Right lobe of liver (tissue), 6 donors: ENCODE results near the gene LDB3. TPM values are rescaled to one million over a fixed set of nuclear protein-coding genes. Genes with fewer than 3 reads are reported as not detected.

Experiments used
- ATAC-seq, 4 donors: fragments of 200-7000 bp; cut with Tn5 transposase; one replicate each; pipeline ENCODE4 v1.9.1; 2020; ENCODE audit warnings: mild to moderate bottlenecking in 4 of 4, moderate library complexity in 4 of 4
- DNase-seq, 3 donors: peaks; one replicate each; pipeline ENCODE4 v3.0.0-alpha.2; 2020
- H3K27ac ChIP-seq, 3 donors: fragments of 200-600 bp; one replicate each; pipeline ENCODE4 v1.8.0; 2022
- H3K27me3 ChIP-seq, 2 donors: fragments of 200-600 bp; one replicate each; pipeline ENCODE4 v1.8.0; 2022
- H3K36me3 ChIP-seq, 4 donors: fragments of 200-600 bp; sonication (generic) in 1 of 4; one replicate each; pipeline versions ENCODE4 v1.5.1 to v1.8.0; 2017 to 2022; ENCODE audit warnings: control low read depth in 1 of 4
- H3K4me1 ChIP-seq, 4 donors: fragments of 200-600 bp; sonication (generic) in 1 of 4; one replicate each; pipeline versions ENCODE4 v1.5.1 to v1.8.0; 2017 to 2022; ENCODE audit warnings: control low read depth in 1 of 4
- H3K4me3 ChIP-seq, 3 donors: fragments of 200-600 bp; one replicate each; pipeline ENCODE4 v1.8.0; 2022
- H3K9me3 ChIP-seq, 4 donors: fragments of 200-600 bp; sonication (generic) in 1 of 4; one replicate each; pipeline versions ENCODE4 v1.5.1 to v1.8.0; 2017 to 2022; ENCODE audit warnings: control low read depth in 1 of 4
- POLR2A ChIP-seq: fragments of 450-650 bp; IDR thresholded peaks from one replicate; pipeline ENCODE4 v1.6.1; 2017; ENCODE audit warnings: antibody characterized with exemption, mild to moderate bottlenecking
- WGBS: methylation state at CpG from one replicate; pipeline ENCODE4 v1.1.6; 2018; ENCODE audit warnings: low coverage, low lambda C conversion rate; ENCODE audit not compliant: insufficient coverage; ENCODE audit errors: missing lambda C conversion rate; 5-methylcytosine and 5-hydroxymethylcytosine counted together
- intact Hi-C, 2 donors: fragments of 100-400 bp; cut with DNase I; formaldehyde crosslinking; loops; one replicate each; pipeline versions ENCODE4 v1.11.2 to v1.14.1; 2022
- total RNA-seq, 6 experiments: library from RNA; depleted of rRNA in 2 of 6; stranded (reverse); fragments of >200 nt in 2 of 6; fragmentation: NEBNext Ultra II Directional in 3 of 6; extraction: Animal tissue kit (Norgen Biotek cat#: 25700) in 3 of 6; gene quantifications; one replicate each; pipeline versions ENCODE4 v1.1.0 to v1.2.4, GENCODE V29; 2016 to 2023
- TF ChIP-seq, protein P1 (sequence below), 4 donors: fragments of 200-600 bp in 3 of 4; fragments of 450-650 bp in 1 of 4; IDR thresholded peaks; one replicate each; pipeline versions ENCODE4 v1.5.1 to v1.8.0; 2016 to 2022; ENCODE audit warnings: antibody characterized with exemption in 4 of 4, mild to moderate bottlenecking in 2 of 4
- donor health status: DM: no; HTN: yes; CAD: no.
- donor health status: DM: no; HTN: no; CAD: no.
- donor health status: DM: no; HTN: no; CAD: no.
- donor health status: DM: no; HTN: yes; CAD: no.
- donor health status: DM: no; HTN: yes; CAD: no.

Gene LDB3
- total RNA-seq, 6 experiments from 2014 or later: 0.07 to 0.29 (median 0.12) TPM

DNA sequence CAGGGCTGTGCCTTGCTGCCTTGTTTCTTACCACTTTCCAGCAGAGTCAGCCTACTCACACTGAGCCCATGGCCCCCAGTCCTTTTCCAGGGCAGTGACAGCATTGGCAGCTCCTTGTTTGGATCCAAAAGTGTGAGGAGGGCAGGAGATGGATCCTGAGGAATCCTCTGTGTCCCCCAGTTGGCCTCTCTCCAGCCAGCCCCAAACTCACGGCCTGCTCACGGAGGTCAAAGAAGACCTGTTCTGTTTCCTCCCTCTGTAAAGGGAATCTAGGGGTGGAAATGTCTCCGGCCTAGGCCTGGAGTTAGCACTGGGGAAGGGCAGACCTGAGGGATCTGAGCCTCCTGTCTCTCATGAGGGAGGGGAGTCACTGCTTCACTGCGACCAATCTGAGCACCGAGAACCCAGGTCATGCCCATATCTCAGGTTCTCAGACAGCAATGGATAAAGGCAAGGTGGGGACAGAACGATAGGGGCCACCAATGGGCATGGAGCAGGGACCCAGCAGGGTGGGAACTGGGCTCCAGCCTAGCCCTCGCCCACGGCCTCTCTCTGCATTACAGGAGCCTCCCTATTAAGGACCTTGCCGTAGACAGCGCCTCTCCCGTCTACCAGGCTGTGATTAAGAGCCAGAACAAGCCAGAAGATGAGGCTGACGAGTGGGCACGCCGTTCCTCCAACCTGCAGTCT is 23.2 kb downstream of the LDB3 start:
- DNase-seq (no peak), ATAC-seq (no peak)
- Histone ChIP-seq H3K4me3 (no peak overlapping the region), H3K36me3 (no peaks in the 10 kb centered on the region), H3K27me3 (no peaks in the 10 kb centered on the region), H3K9me3 (no peaks in the 10 kb centered on the region), H3K4me1 (peaks cover 0 to 2% (median 0%) of the 10 kb centered on the region in 4 donors), H3K27ac (no peak overlapping the region)
- intact Hi-C loops: loop anchor here in 1 of 2 donors (5.0 kb wide), 1 partner anchor 206 kb away; no protein-coding TSS in a partner anchor
- 100% methylated on average over 1 of the region's 14 CpGs for WGBS
- no peak for TF ChIP-seq POLR2A
- TF ChIP-seq, protein P1, sequence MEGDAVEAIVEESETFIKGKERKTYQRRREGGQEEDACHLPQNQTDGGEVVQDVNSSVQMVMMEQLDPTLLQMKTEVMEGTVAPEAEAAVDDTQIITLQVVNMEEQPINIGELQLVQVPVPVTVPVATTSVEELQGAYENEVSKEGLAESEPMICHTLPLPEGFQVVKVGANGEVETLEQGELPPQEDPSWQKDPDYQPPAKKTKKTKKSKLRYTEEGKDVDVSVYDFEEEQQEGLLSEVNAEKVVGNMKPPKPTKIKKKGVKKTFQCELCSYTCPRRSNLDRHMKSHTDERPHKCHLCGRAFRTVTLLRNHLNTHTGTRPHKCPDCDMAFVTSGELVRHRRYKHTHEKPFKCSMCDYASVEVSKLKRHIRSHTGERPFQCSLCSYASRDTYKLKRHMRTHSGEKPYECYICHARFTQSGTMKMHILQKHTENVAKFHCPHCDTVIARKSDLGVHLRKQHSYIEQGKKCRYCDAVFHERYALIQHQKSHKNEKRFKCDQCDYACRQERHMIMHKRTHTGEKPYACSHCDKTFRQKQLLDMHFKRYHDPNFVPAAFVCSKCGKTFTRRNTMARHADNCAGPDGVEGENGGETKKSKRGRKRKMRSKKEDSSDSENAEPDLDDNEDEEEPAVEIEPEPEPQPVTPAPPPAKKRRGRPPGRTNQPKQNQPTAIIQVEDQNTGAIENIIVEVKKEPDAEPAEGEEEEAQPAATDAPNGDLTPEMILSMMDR (IDR thresholded peaks at IDR 0.05): no peak

GRCh38 chr10:86692023-86692514 is 23.8 kb downstream of the LDB3 start:
- no CpG with 5 or more reads among the region's 8 CpGs for WGBS
- ATAC-seq (no peak), DNase-seq (no peak)
- intact Hi-C loops: loop anchor here in 1 of 2 donors (5.0 kb wide), 1 partner anchor 205 kb away; no protein-coding TSS in a partner anchor
- Histone ChIP-seq H3K4me1 (peaks cover 0 to 2% (median 0%) of the 10 kb centered on the region in 4 donors), H3K9me3 (no peaks in the 10 kb centered on the region), H3K27me3 (no peaks in the 10 kb centered on the region), H3K4me3 (no peak overlapping the region), H3K36me3 (no peaks in the 10 kb centered on the region), H3K27ac (no peak overlapping the region)
- TF ChIP-seq POLR2A: no peak
- TF ChIP-seq, protein P1 (IDR thresholded peaks at IDR 0.05): no peak

GRCh38 chr10:86692664-86693063 is 24.4 kb downstream of the LDB3 start:
- no peak for ATAC-seq
- H3K4me1 ChIP-seq: peaks cover 0 to 2% (median 0%) of the 10 kb centered on the region in 4 donors
- no peaks in the 10 kb centered on the region for H3K9me3 ChIP-seq
- no peak for TF ChIP-seq POLR2A
- TF ChIP-seq, protein P1 (IDR thresholded peaks at IDR 0.05): no peak
- no peaks in the 10 kb centered on the region for H3K36me3 ChIP-seq
- 90% methylated on average over 2 of the region's 7 CpGs for WGBS
- no peaks in the 10 kb centered on the region for H3K27me3 ChIP-seq
- no peak for DNase-seq
- H3K4me3 ChIP-seq: no peak overlapping the region
- H3K27ac ChIP-seq: no peak overlapping the region
- intact Hi-C loops: loop anchor here in 1 of 2 donors (5.0 kb wide), 1 partner anchor 205 kb away; no protein-coding TSS in a partner anchor

DNA sequence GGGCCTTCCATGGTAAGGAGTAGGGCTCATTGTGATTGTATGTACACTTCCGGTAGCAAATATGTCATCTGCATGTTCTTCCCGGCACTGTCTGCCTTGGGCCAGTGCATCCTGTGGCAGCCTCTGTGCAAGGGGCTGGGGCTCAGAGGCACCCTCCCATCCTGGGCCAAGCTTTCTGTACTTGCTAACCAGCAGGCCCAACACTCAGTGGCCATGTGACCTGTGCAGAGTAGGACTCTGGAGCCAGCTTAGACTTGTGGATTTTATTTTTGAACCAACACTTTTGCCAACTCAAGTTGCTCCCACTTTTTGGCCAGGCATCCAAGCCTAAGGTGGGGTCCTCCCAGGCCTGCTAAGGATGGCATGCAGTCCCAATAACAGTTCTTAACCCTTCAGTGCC is 25.0 kb downstream of the LDB3 start:
- no peaks in the 10 kb centered on the region for H3K36me3 ChIP-seq
- no CpG with 5 or more reads among the region's 2 CpGs for WGBS
- H3K9me3 ChIP-seq: no peaks in the 10 kb centered on the region
- no peak for TF ChIP-seq POLR2A
- TF ChIP-seq, protein P1 (IDR thresholded peaks at IDR 0.05): no peak
- ATAC-seq: no peak
- H3K4me1 ChIP-seq: peaks cover 0 to 2% (median 0%) of the 10 kb centered on the region in 4 donors
- no peak for DNase-seq
- intact Hi-C loops: loop anchor here in 1 of 2 donors (5.0 kb wide), 1 partner anchor 204 kb away; no protein-coding TSS in a partner anchor
- no peak overlapping the region for H3K4me3 ChIP-seq
- no peaks in the 10 kb centered on the region for H3K27me3 ChIP-seq
- no peak overlapping the region for H3K27ac ChIP-seq
